ENCODE measurements around the gene TNNI3. TPM values are rescaled to one million over a fixed set of nuclear protein-coding genes. Genes with fewer than 3 reads are reported as not detected.

Gene TNNI3
- total and polyA plus RNA-seq, 2 of the 4 experiments (the other 2 are of a cell fraction) = not detected

- in situ Hi-C loops (cut with MboI; ENCODE audit: low sequenced_read_pairs) (loop anchor here (25.0 kb wide), 1 partner anchor 528 kb away; the partner anchor contains the start of genes CCDC106, ZNF580 and ZNF581), intact Hi-C loops (cut with micrococcal nuclease) (no loop called here), dilution Hi-C loops (cut with HindIII; ENCODE audit: low sequenced_read_pairs, unreplicated experiment) (no loop called here)
- H3K4ac ChIP-seq (ENCODE audit: low read depth, low read length) = no peak overlapping the region
- H3K27ac ChIP-seq (ENCODE audit: insufficient read depth, low read length) = no peak overlapping the region
- H3K79me1 ChIP-seq (ENCODE audit: low read depth in 1 of 2, low read length in 2 of 2) = peaks cover 28 to 75% of the 10 kb centered on the region in 2 experiments
- no peak overlapping the region for H4K5ac ChIP-seq (ENCODE audit: low read depth, low read length)
- H3K23ac ChIP-seq (ENCODE audit: low read depth, low read length) = no peak overlapping the region
- H4K20me1 ChIP-seq (ENCODE audit: insufficient read depth, low read length) = peaks cover 70% of the 10 kb centered on the region
- BruUV-seq (replicated peaks) = no TSS peak
- no peaks in the 10 kb centered on the region for H3K27me3 ChIP-seq (ENCODE audit: control insufficient read depth, insufficient read depth, low read length)
- no peak overlapping the region for H4K8ac ChIP-seq (ENCODE audit: low read depth in 2 of 2, low read length in 2 of 2)
- no peak overlapping the region for H4K91ac ChIP-seq (ENCODE audit: insufficient read depth, low read depth, low read length)
- H2BK5ac ChIP-seq (ENCODE audit: low read depth, low read length, poor library complexity, severe bottlenecking) = no peak overlapping the region
- no peak overlapping the region for H2BK20ac ChIP-seq (ENCODE audit: low read depth, low read length)
- no peak overlapping the region for H2BK120ac ChIP-seq (ENCODE audit: low read depth, low read length)
- H3K9me1 ChIP-seq (ENCODE audit: insufficient read depth, low read length) = peaks cover 10% of the 10 kb centered on the region
- H2AK9ac ChIP-seq (replicated peaks; ENCODE audit: low read depth, low read length, poor library complexity) = peak overlapping the region; percentile 82
- DNase-seq (no peak), ATAC-seq (ENCODE audit: low read depth) (no peak)
- H3K56ac ChIP-seq (ENCODE audit: extremely low read depth, insufficient read depth, low read length) = no peak overlapping the region
- H3K9me3 ChIP-seq (ENCODE audit: control insufficient read depth, insufficient read depth, low read length) = no peaks in the 10 kb centered on the region
- no peak overlapping the region for H2AK5ac ChIP-seq (ENCODE audit: low read depth, low read length)
- no peak overlapping the region for H2BK15ac ChIP-seq (ENCODE audit: low read depth, low read length)
- TF ChIP-seq ELK1 (IDR thresholded peaks at IDR 0.05; ENCODE audit: borderline replicate concordance, low read depth, low read length) = no peak
- TF ChIP-seq SMC3 (IDR thresholded peaks at IDR 0.05; ENCODE audit: low read depth, low read length) = no peak
- no peak for TF ChIP-seq RAD21 (IDR thresholded peaks at IDR 0.05; ENCODE audit: low read length)
- no peak for TF ChIP-seq CTCF (conservative IDR thresholded peaks at IDR 0.05; ENCODE audit: low read depth, low read length)
- CTCF ChIA-PET = no interaction called here
- peaks cover 8% of the 10 kb centered on the region; the same call in 1 of the 2 replicates for H3K4me1 ChIP-seq (ENCODE audit: control insufficient read depth, insufficient read depth, low read length)
- no peak overlapping the region for H3K9ac ChIP-seq (ENCODE audit: low read depth, low read length)
- H3K18ac ChIP-seq (ENCODE audit: low read depth, low read length) = no peak overlapping the region
- no peak overlapping the region for H3K14ac ChIP-seq (replicated peaks; ENCODE audit: low read depth, low read length)
- H3K4me2 ChIP-seq (ENCODE audit: low read depth, low read length) = no peak overlapping the region
- H3K36me3 ChIP-seq (ENCODE audit: control insufficient read depth, insufficient read depth, low read length) = peaks cover 34% of the 10 kb centered on the region
- H3K4me3 ChIP-seq (ENCODE audit: insufficient read depth, low read depth, low read length) = no peak overlapping the region
- WGBS, 2 experiments (ENCODE audit: extremely low coverage in 2 of 2, insufficient read length in 1 of 2) = 90% methylated on average over 7 of the region's 20 CpGs; no CpG with 5 or more reads in 1 of the 2 experiments
- no peak overlapping the region for H2AFZ ChIP-seq (replicated peaks; ENCODE audit: low read length, poor library complexity)
- POLR2A ChIA-PET (ENCODE audit: unreplicated experiment) = no interaction called here
Measured at GRCh38 chr19:55109527-55110291, 47.8 kb downstream of the TNNI3 start.
